ENCODE data around the gene E2F2.

E2F2 gene

GRCh38 chr1:23562137-23562876 lies 31.3 kb upstream of the E2F2 start:
- H3K9me3 ChIP-seq (ENCODE audit: control insufficient read depth, low read length): no peaks in the 10 kb centered on the region
- no peaks in the 10 kb centered on the region for H3K27me3 ChIP-seq (ENCODE audit: control insufficient read depth, insufficient read depth, low read length, poor library complexity, severe bottlenecking)
- WGBS, 2 experiments: 2% methylated on average over 19 of the region's 19 CpGs
- peaks cover 60% of the 10 kb centered on the region for H3K4me1 ChIP-seq (ENCODE audit: control insufficient read depth, insufficient read depth, low read length)
- peak overlapping the region; percentile 100 for H3K27ac ChIP-seq (ENCODE audit: insufficient read depth, low read depth, low read length, poor library complexity, severe bottlenecking)
- H3K36me3 ChIP-seq (ENCODE audit: control insufficient read depth, insufficient read depth, low read length): peaks cover 9% of the 10 kb centered on the region
- peak overlapping the region; percentile 16 for H3K4me3 ChIP-seq (ENCODE audit: insufficient read depth, low read depth, low read length)

- peaks cover 13% of the 10 kb centered on the region for H3K36me3 ChIP-seq (ENCODE audit: control insufficient read depth, insufficient read depth, low read length)
- 78 to 81% methylated on average over 2 of the region's 2 CpGs for WGBS, 2 experiments
- peaks cover 66% of the 10 kb centered on the region for H3K4me1 ChIP-seq (ENCODE audit: control insufficient read depth, insufficient read depth, low read length)
- H3K27me3 ChIP-seq (ENCODE audit: control insufficient read depth, insufficient read depth, low read length, poor library complexity, severe bottlenecking): no peaks in the 10 kb centered on the region
- H3K27ac ChIP-seq (ENCODE audit: insufficient read depth, low read depth, low read length, poor library complexity, severe bottlenecking): peak overlapping the region; percentile 100
- H3K4me3 ChIP-seq (ENCODE audit: insufficient read depth, low read depth, low read length): peak overlapping the region; percentile 16
- no peaks in the 10 kb centered on the region for H3K9me3 ChIP-seq (ENCODE audit: control insufficient read depth, low read length)
Observed at GRCh38 chr1:23561813-23562100, 30.7 kb upstream of the E2F2 start.

GRCh38 chr1:23561076-23561812 lies 30.2 kb upstream of the E2F2 start:
- Histone ChIP-seq H3K9me3 (ENCODE audit: control insufficient read depth, low read length) (no peaks in the 10 kb centered on the region), H3K27me3 (ENCODE audit: control insufficient read depth, insufficient read depth, low read length, poor library complexity, severe bottlenecking) (no peaks in the 10 kb centered on the region), H3K36me3 (ENCODE audit: control insufficient read depth, insufficient read depth, low read length) (peaks cover 13% of the 10 kb centered on the region), H3K4me3 (ENCODE audit: insufficient read depth, low read depth, low read length) (no peak overlapping the region), H3K27ac (ENCODE audit: insufficient read depth, low read depth, low read length, poor library complexity, severe bottlenecking) (peak overlapping the region; percentile 100), H3K4me1 (ENCODE audit: control insufficient read depth, insufficient read depth, low read length) (peaks cover 68% of the 10 kb centered on the region)
- WGBS, 2 experiments: 75 to 80% methylated on average over 6 of the region's 6 CpGs

GRCh38 chr1:23559985-23560741 lies 29.1 kb upstream of the E2F2 start:
- Histone ChIP-seq H3K27ac (ENCODE audit: insufficient read depth, low read depth, low read length, poor library complexity, severe bottlenecking) (peak overlapping the region; percentile 100), H3K4me3 (ENCODE audit: insufficient read depth, low read depth, low read length) (peak overlapping the region; percentile 87), H3K27me3 (ENCODE audit: control insufficient read depth, insufficient read depth, low read length, poor library complexity, severe bottlenecking) (no peaks in the 10 kb centered on the region), H3K4me1 (ENCODE audit: control insufficient read depth, insufficient read depth, low read length) (peaks cover 71% of the 10 kb centered on the region), H3K9me3 (ENCODE audit: control insufficient read depth, low read length) (no peaks in the 10 kb centered on the region), H3K36me3 (ENCODE audit: control insufficient read depth, insufficient read depth, low read length) (peaks cover 13% of the 10 kb centered on the region)
- 26 to 31% methylated on average over 6 of the region's 6 CpGs for whole genome bisulfite sequencing, 2 experiments

GRCh38 chr1:23559136-23559984 lies 28.3 kb upstream of the E2F2 start, which contains the start of gene ID3:
Gene ID3, minus strand, starts transcription at chr1:23559501. Its CDS starts 75 bp downstream, at chr1:23559426.
- H3K4me3 ChIP-seq (ENCODE audit: insufficient read depth, low read depth, low read length): peak within 1 kb of the TSS; percentile 87
- peaks cover 13% of the 10 kb centered on the region for H3K36me3 ChIP-seq (ENCODE audit: control insufficient read depth, insufficient read depth, low read length)
- H3K4me1 ChIP-seq (ENCODE audit: control insufficient read depth, insufficient read depth, low read length): peaks cover 65% of the 10 kb centered on the region
- peaks cover under 1% of the 10 kb centered on the region for H3K27me3 ChIP-seq (ENCODE audit: control insufficient read depth, insufficient read depth, low read length, poor library complexity, severe bottlenecking)
- H3K27ac ChIP-seq (ENCODE audit: insufficient read depth, low read depth, low read length, poor library complexity, severe bottlenecking): peak within 1 kb of the TSS; percentile 100
- H3K9me3 ChIP-seq (ENCODE audit: control insufficient read depth, low read length): no peaks in the 10 kb centered on the region
- WGBS, 2 experiments: 0% methylated on average over 57 of the region's 57 CpGs

- Histone ChIP-seq H3K9me3 (ENCODE audit: control insufficient read depth, low read length) (no peaks in the 10 kb centered on the region), H3K4me3 (ENCODE audit: insufficient read depth, low read depth, low read length) (peak overlapping the region; percentile 87), H3K36me3 (ENCODE audit: control insufficient read depth, insufficient read depth, low read length) (peaks cover 13% of the 10 kb centered on the region), H3K27ac (ENCODE audit: insufficient read depth, low read depth, low read length, poor library complexity, severe bottlenecking) (peak overlapping the region; percentile 100), H3K4me1 (ENCODE audit: control insufficient read depth, insufficient read depth, low read length) (peaks cover 65% of the 10 kb centered on the region), H3K27me3 (ENCODE audit: control insufficient read depth, insufficient read depth, low read length, poor library complexity, severe bottlenecking) (peaks cover 6% of the 10 kb centered on the region)
- WGBS, 2 experiments: 0 to 1% methylated on average over 14 of the region's 14 CpGs
Observed at GRCh38 chr1:23558872-23559135, 27.8 kb upstream of the E2F2 start.

- 1% methylated on average over 34 of the region's 34 CpGs for WGBS, 2 experiments
- Histone ChIP-seq H3K27ac (ENCODE audit: insufficient read depth, low read depth, low read length, poor library complexity, severe bottlenecking) (no peak overlapping the region), H3K27me3 (ENCODE audit: control insufficient read depth, insufficient read depth, low read length, poor library complexity, severe bottlenecking) (peaks cover 11% of the 10 kb centered on the region), H3K4me3 (ENCODE audit: insufficient read depth, low read depth, low read length) (peak overlapping the region; percentile 87), H3K36me3 (ENCODE audit: control insufficient read depth, insufficient read depth, low read length) (peaks cover 13% of the 10 kb centered on the region), H3K9me3 (ENCODE audit: control insufficient read depth, low read length) (no peaks in the 10 kb centered on the region), H3K4me1 (ENCODE audit: control insufficient read depth, insufficient read depth, low read length) (peaks cover 65% of the 10 kb centered on the region)
Observed at GRCh38 chr1:23558140-23558871, 27.3 kb upstream of the E2F2 start.

- Histone ChIP-seq H3K4me1 (ENCODE audit: control insufficient read depth, insufficient read depth, low read length) (peaks cover 58% of the 10 kb centered on the region), H3K27ac (ENCODE audit: insufficient read depth, low read depth, low read length, poor library complexity, severe bottlenecking) (no peak overlapping the region)
Observed at GRCh38 chr1:23557471-23558124, 26.6 kb upstream of the E2F2 start.

More at GRCh38 chr1:23557471-23558124, 26.6 kb upstream of the E2F2 start:
- Histone ChIP-seq H3K4me3 (ENCODE audit: insufficient read depth, low read depth, low read length) (peak overlapping the region; percentile 87), H3K9me3 (ENCODE audit: control insufficient read depth, low read length) (no peaks in the 10 kb centered on the region), H3K36me3 (ENCODE audit: control insufficient read depth, insufficient read depth, low read length) (peaks cover 13% of the 10 kb centered on the region), H3K27me3 (ENCODE audit: control insufficient read depth, insufficient read depth, low read length, poor library complexity, severe bottlenecking) (peaks cover 14% of the 10 kb centered on the region)
- 4 to 13% methylated on average over 4 of the region's 8 CpGs for WGBS, 2 experiments
